GOT3 (cell line): ENCODE data around the gene CTU1.

Source experiments
- DNase-seq: peaks from one replicate; lab custom pipeline; 2025; ENCODE audit warnings: mixed read lengths; lab: John Stamatoyannopoulos, UW

CTU1 gene

DNA sequence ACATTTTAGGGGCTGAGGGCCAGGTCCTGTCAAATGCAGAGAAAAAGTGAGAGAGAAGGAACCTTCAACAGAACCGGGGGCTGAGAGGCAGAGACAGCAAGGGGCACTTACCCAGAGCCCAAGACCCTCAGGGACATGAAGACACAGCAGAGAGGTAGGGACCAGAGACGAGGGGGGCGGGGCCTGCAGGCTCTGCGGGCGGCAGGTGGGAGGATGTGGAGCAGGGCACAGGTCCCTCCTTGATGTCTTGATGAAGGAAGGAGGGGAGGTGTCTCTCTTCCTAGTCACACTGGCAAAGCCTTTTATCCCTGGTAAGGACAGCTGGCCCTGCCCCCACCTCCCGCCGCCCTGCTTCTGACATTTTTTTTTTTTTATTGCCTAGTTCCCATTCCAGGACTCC is 25.6 kb downstream of the CTU1 start, which contains the start of gene KLK14:
Gene KLK14, minus strand, starts transcription at position 277 of the 400 bp plus-strand sequence. Its CDS starts 273 bp downstream, at position 4.
- no peak for DNase-seq

DNA sequence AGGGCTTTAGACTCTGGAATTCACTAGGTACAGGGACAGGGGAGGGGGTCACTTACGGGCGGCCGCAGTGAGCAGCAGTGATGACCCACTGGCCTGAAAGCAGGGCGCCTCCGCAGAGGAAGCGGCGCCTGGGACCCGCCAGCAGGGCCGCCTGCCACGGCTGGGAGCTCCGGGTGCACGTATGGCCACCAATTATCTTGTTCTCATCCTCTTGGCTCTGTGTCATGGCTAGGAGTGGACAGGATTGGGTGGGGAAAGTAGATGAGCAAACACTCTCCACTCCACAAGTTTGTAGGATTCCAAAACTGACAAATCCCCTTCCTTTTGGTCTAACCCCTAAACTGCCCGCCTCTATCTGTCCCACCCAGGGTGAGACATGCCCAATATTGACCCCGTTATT is 26.7 kb downstream of the CTU1 start:
- DNase-seq = no peak

DNA sequence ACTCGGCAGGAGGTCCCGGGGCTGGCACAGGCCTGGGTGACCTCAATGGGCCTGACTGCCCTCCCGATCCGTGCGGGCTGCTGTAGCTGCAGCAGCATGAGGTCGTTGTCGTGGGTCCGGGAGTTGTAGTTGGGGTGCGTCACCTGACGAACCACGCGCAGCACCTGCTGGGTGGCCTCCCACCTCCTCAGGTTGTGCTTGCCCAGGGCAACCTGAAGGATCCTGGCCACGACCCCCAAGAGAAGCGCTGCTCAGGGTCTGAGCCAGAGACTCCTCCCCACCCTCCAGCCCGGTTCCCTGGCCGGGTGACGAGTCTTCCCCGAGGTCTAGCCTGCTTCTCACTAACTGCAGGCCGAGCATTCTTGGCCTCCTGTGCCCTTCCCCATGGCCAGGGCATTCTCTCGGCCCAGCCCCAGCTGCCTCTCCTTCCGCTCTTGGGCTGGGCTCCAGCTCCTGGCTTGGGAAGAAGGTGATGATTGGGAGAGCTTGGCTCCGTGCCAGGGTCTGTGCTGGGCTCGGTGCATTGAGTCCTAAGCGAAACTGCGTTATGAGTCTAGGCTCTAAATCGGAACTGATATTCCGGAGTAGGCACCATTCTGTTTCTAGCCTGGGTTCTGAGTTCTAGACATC is 28.6 kb downstream of the CTU1 start:
- no peak for DNase-seq

DNA sequence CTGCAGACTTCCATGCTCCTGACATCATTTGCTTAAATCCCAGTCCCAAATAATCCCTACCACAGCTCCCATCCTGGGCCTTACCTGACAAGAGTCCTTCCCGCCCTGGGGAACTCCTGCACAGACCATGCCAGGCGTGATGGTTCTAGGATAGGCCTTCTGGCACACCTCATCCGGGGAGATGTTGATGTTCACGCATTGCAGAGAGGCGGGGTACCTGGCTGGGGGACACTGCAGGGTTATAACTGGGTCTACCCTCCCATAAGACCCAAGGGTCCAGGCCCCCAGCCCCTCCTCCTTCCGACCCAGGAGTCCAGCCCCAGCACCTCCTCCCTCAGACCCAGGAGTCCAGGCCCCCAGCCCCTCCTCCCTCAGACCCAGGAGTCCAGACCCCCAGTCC is 29.5 kb downstream of the CTU1 start:
- no peak for DNase-seq

DNA sequence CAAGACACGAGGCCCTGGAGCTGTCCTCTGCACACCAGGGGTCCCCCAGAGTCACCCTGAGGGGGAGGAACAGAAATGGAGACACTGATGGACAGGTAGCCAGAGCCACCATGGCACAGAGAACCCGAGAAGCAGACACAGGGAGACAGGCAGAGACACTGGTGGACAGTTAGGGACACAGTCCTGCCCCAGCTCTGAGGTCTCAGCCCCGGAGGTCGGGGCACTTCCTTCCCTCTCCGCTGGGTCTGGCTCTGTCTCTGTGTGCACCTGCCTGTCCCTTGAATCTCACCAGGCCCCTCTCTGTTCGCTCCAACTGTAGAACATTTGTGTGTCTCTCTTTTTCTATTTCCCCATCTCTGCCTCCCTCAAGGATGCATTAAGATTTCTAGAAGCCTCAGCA is 30.1 kb downstream of the CTU1 start:
- DNase-seq = no peak

DNA sequence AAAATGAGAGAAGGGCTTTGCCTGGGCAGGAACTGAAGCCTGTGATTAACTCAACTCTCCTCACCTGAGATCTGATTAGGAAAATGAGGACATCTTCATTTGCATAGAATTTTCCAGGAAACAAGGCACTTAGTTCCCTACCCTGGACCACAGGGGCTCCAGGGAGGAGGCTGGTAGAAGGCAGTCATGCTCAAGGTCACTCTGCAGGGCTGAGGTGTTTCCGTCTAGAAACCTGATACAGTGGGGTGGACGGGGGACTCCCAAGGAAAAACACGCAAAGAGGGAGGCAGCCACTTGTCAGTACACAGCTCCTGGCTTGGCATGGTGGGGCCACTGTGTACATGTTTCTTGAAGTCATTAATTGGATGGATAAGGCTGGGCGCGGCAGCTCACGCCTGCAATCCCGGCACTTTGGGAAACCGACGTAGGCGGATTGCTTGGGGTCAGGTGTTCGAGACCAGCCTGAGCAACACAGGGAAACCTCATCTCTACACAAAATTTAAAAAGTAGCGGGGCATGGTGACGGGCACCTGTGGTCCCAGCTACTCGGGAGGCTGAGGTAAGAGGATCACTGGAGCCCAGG is 31.5 kb downstream of the CTU1 start:
- DNase-seq = no peak

DNA sequence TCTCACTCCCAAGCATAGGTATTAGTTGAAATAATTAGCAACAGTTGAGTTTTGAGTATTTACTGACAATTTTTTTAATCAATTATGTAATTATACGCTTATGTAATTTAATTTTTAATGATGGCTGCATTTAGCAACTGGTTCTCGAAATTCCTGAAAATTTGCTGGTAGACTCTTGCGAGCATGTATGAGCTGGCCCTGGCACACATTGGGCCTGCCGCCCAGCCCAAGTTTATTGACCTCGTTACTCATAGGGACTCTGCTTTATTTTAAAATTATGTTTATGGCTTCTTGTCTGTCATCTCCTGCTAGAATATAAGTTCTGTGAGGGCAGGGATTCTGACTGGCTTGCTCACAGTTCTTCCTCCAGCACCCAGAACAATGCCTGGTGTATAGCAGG is 32.2 kb downstream of the CTU1 start:
- DNase-seq = no peak

DNA sequence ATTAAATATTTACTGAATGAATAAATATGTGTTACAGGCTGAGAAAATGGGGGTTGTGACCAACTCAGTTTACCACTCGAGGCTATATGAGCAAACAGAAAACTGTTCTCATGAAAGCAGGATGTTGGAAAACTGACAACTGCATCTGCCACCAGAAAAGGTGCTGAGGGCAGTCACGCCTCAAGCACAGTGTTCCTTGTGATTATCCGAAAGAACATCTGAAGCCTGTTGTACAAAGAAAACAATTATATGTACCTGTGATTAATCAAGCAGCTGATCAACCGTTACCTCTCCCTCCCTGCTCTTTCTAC is 37.2 kb downstream of the CTU1 start:
- DNase-seq = no peak

DNA sequence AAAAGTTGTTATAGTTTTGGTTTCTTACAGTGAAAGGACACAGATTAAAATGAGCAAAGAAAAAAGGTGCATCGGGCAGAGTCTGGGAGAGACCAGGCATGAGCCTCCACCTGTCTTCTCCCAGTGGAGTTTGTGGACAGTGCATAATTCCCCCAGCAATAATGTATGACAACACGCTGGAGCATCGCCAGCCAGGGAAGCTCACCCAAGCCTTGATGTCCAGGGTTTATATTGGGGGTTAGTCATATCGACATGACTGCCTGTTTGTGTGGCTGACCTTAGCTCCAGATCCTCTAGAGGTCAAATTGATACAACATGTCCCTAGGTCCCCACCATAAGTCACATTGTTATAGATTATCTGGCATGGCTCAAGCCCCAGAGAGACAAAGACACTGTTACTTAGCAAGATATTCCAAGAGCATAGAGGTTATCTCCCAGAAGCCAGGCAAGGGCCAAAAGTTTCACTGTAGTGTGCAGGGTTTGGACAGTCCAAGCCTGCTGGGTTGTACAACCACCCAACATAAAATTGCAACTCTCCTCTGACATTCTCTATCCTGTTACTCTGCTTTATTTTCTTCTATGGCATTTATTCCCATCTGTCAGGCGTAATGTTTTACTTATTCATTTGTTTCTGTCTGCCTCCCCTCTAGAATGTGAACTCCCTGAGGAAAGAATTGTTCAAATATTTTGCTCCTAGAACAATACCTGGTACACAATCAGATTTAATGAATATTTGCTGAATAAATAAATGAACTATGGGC is 37.7 kb downstream of the CTU1 start:
- DNase-seq = no peak

DNA sequence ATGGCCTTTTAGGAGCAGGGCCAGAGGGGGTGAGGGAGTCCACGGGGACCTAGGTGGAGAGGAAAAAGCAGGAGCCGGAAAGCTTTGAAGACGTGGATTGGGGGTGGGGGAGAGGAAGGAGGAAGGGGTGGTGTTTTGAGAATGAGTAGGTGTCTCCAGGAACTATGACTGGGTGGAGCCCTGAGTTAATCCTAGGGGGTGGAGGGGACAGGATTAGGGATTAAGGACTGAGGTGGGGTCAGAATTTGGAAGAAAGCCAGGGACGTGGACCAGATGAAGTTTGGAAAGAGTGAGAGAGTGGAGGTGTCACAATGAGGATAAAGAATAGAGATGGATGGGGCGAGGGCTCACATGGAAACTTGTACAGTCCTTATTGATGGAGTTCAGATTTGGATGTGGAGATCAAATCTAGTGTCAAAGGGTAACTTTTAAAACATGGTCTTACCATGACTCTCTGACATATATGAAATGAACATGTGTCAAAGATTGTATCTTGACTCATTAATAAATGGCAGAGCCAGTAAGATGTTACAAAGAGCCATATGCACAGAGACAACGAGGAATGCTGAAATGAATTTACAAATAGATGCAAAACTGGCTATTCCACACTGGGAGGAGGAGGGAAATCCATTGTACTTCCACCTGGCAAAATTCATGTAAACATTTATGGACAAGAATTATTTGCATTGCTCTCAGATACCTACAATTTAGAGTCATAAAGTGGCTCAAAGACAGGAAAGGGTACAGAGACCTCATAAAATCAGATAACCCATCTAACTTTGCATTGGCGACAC is 41.6 kb downstream of the CTU1 start:
- DNase-seq = no peak

DNA sequence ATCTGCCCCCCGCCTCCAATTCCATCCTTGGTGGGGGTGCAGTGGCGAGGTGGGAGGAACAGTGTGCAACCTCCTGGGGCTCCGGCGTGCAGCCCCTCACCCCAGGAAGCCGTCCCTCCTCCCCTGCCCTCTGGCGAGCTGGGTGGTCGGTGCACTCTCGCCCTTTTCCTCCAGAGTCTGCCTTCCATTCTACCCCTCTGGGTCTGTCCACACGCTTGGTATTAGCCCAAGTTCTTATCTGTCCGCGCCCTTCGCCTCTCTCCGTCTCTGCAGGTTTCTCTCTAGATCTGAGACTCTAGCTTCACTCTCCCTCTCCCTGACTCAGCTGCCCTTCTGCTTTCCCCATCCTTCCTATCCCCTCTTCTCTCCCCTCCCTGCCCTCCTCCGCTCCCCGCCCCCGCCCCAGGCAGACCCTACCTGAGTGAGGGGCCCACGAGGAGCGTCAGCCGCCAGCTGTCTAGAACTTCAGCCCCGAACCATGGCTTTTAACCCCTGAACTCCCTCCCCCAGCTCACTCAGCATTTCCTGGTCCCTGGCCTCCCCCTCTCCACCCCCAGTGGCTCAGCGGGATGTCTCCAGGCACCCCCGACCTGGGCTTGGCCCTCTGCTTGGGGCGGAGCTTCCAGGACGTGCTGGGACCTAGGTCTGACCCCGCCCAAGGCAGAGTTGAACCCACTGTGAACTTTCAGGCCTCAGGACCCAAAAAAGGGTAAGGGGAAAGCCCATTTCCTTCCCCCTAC is 42.8 kb downstream of the CTU1 start:
- no peak for DNase-seq

DNA sequence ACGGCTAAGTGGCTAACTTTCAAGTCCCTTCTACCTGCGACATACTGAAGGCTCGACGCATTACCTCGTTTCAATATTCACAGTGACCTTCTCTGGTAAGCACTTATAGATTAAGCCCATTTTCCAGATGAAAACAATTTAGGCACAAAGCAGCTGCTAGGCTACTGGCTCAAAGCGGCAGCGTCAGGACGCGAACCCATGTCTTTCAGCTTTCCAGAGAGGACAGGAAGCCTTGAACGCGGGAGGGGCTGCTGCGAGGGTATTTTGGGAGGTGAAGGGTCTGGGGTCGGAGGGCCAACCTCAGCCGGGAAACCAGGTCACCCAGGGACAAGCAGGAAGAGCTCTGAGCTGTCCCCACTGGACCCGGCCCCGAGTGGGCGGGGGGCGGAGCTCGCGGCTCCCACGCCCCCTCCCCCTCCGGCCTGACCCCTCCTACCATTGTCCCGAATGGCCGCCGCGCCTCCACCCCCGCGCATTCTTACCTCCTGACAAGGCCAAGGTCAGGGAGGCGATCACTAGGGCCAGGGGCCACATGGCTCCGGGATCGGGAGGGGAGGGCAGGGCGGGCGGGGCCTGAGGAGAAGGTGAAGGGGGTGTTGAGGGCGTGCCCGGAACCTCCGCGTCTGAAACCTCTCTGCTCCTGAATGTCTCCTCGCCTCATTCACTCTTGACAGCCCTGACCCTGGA is 43.5 kb downstream of the CTU1 start, which contains the start of gene KLK13:
Gene KLK13, minus strand, starts transcription at position 559 of the 687 bp plus-strand sequence. Its CDS starts 25 bp downstream, at position 534.
- DNase-seq = no peak

DNA sequence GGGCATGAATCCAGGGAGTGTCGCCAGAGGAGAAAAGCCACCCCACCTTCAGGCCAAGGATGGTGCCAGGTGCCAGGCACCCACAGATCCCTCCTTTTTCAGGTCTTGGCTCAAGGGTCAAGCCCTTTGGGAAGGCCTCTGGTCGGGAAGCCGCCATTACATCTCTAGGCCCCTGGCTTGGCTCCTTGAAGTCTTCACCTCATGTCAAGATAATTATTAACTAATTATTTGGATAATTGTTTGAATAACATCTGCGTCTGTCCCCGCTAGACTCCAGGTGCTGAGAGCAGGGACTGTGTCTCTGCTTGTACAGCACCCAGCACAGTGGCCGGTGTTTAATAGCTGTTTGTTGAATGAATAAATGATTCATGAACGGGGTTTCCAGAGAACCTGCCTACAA is 44.5 kb downstream of the CTU1 start:
- DNase-seq = no peak

DNA sequence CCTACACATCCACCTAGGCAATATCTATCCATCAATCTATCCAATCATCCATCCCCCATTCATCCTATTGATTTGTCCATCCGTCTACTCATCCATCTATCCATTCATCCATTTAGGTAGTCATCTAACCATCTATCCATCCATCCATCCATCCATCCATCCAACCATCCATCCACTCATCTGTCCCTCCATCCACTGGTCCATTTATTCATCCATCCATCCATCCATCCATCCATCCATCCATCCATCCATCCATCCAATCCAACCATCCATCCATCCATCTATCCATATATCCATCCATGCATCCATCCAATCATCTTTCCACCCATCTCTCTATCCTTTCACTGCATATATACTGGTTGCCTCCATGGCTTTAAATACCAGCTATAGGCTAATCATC is 47.2 kb downstream of the CTU1 start:
- no peak for DNase-seq

DNA sequence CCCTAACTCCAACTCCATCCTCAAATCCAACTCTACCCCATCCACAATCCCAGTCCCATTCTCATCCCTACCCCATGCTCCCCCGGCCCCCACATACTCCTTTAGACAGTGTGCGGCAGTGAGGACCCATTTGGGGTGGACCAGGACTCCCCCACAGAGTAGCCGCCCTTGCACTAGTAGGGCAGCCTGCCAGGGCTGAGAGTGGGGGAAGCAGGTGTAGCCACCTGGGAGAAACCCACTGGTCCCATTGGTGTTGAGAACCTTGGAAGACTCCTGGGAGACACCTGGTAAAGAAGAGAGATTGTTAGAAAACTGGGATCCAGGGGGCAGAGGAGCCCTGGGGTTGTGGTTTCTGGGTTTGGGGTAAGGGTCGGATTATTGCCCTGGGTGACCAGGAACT is 47.9 kb downstream of the CTU1 start:
- no peak for DNase-seq

DNA sequence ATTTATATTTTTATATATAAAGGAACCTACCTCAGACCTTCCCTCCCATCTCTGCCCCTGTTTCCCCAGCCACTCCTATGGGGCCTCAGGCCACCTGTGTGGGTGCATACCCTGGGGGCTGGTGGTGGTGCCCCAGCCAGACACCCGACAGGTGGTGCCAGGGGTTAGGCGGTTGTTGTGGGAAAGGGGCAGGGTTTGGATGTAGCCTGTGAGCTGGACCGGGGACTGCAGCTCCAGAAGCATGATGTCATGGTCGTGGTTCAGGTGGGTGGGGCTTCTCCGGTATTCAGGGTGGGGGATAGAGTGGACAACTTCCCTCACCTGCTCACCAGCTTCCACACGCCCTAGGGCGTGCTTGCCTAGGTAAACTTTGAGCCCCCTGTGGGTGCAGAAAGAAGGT is 48.5 kb downstream of the CTU1 start:
- DNase-seq = no peak

DNA sequence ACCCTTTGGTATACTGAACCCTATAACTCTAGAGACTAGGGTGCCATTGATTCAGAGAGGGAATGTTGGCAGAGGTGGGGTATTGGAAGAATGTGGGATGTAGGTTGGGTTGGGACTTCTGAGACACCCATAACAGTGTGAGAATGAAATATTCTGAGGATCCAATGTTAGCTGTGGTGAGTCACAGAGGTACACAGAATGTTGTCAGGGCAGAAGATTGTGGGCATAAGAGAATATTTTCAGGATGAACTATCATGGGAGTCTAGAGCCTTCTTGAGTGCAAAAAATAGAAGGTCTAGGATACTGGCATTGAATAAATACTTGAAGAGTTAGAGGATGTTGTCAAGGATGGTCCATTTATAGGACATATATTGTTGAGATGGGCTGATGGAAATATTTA is 52.3 kb downstream of the CTU1 start:
- DNase-seq = no peak
